OCI-LY3 (cell line): ENCODE data around the gene BCAP31.

Source experiments
- H2AFZ ChIP-seq: fragments of 200-600, 300-600 bp; shearing (Covaris generic); 2 replicates; pipeline ENCODE4 v1.6.0; 2014; ENCODE audit warnings: antibody characterized with exemption, low read depth, low read length
- H3K27ac ChIP-seq: fragments of 200-600, 300-600 bp; sonication (generic); 2 replicates; pipeline ENCODE4 v1.5.1; 2014; ENCODE audit warnings: mild to moderate bottlenecking, low read length, moderate library complexity, mixed read lengths
- H3K27me3 ChIP-seq: fragments of 200-600, 300-600 bp; sonication (generic); 2 replicates; pipeline ENCODE4 v1.6.1; 2014; ENCODE audit warnings: low read depth, low read length, mixed read lengths
- H3K36me3 ChIP-seq: fragments of 200-600, 300-600 bp; sonication (generic); replicated peaks from 2 replicates; pipeline ENCODE3; 2014; ENCODE audit warnings: low read depth, low read length, mixed read lengths
- H3K4me1 ChIP-seq: fragments of 300-600, 200-600 bp; sonication (generic); 2 replicates; pipeline ENCODE4 v1.6.1; 2014; ENCODE audit warnings: low read length, mixed read lengths
- H3K4me2 ChIP-seq: fragments of 200-600, 300-600 bp; sonication (generic); 2 replicates; pipeline ENCODE4 v1.6.1; 2014; ENCODE audit warnings: low read length, mixed read lengths
- H3K4me3 ChIP-seq: fragments of 300-600, 200-600 bp; sonication (generic); 2 replicates; pipeline ENCODE4 v1.5.1; 2014; ENCODE audit warnings: antibody characterized with exemption, mild to moderate bottlenecking, low read length, moderate library complexity
- H3K79me2 ChIP-seq: fragments of 300-600, 200-600 bp; shearing (Covaris generic); 2 replicates; pipeline ENCODE4 v1.6.1; 2014; ENCODE audit warnings: mild to moderate bottlenecking, low read length, mixed read lengths
- H3K9ac ChIP-seq: fragments of 300-600, 200-600 bp; shearing (Covaris generic); 2 replicates; pipeline ENCODE4 v1.6.0; 2014; ENCODE audit warnings: mild to moderate bottlenecking, low read length, moderate library complexity
- H3K9me3 ChIP-seq: fragments of 200-600, 300-600 bp; shearing (Covaris generic); 2 replicates; pipeline ENCODE4 v1.6.1; 2014; ENCODE audit warnings: low read length, mixed read lengths; ENCODE audit not compliant: insufficient read depth
- H4K20me1 ChIP-seq: fragments of 200-600, 300-600 bp; sonication (generic); 2 replicates; pipeline ENCODE4 v1.6.1; 2016; ENCODE audit warnings: low read length, mixed read lengths; ENCODE audit not compliant: insufficient read depth
- EZH2phosphoT487 ChIP-seq: fragments of 200-600 bp; shearing (Covaris generic); IDR thresholded peaks from 2 replicates; pipeline ENCODE4 v1.6.1; 2018; ENCODE audit warnings: antibody characterized with exemption, mixed run types, low read depth
- TF ChIP-seq, protein P1 (sequence below): fragments of 200-600, 300-600 bp; sonication (generic); IDR thresholded peaks from 2 replicates; pipeline ENCODE4 v1.5.1; 2014; ENCODE audit warnings: antibody characterized with exemption, low read length, low read depth

BCAP31 gene

DNA sequence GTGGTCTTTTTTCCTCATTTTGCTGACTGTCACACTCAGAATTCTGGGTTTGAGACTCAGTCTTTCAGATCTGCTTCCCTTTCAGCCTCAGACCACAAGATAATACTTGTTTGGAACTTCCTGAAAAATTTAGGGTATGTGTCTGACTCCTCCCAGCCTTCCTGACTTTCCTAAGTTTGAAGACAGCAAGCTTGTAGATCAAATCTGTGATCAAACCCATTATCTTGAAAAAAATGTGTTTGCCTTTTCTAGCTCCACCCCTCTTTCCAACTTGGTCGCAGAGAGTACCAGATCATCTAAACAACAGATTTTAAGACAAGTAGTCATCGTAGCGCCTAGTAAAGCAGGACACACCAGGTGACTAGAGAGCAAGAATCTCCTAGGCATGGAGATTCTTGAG is 9.9 kb downstream of the BCAP31 start:
- Histone ChIP-seq H3K4me1 (no peaks in the 10 kb centered on the region), H2AFZ (no peak overlapping the region), H3K4me2 (no peak overlapping the region), H3K9me3 (no peaks in the 10 kb centered on the region), H4K20me1 (no peaks in the 10 kb centered on the region), H3K79me2 (no peaks in the 10 kb centered on the region), H3K27ac (no peak overlapping the region), H3K36me3 (peaks cover 27% of the 10 kb centered on the region), H3K27me3 (no peaks in the 10 kb centered on the region), H3K4me3 (no peak overlapping the region), H3K9ac (no peak overlapping the region)
- no peak for TF ChIP-seq EZH2phosphoT487
- TF ChIP-seq, protein P1, sequence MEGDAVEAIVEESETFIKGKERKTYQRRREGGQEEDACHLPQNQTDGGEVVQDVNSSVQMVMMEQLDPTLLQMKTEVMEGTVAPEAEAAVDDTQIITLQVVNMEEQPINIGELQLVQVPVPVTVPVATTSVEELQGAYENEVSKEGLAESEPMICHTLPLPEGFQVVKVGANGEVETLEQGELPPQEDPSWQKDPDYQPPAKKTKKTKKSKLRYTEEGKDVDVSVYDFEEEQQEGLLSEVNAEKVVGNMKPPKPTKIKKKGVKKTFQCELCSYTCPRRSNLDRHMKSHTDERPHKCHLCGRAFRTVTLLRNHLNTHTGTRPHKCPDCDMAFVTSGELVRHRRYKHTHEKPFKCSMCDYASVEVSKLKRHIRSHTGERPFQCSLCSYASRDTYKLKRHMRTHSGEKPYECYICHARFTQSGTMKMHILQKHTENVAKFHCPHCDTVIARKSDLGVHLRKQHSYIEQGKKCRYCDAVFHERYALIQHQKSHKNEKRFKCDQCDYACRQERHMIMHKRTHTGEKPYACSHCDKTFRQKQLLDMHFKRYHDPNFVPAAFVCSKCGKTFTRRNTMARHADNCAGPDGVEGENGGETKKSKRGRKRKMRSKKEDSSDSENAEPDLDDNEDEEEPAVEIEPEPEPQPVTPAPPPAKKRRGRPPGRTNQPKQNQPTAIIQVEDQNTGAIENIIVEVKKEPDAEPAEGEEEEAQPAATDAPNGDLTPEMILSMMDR = no peak

DNA sequence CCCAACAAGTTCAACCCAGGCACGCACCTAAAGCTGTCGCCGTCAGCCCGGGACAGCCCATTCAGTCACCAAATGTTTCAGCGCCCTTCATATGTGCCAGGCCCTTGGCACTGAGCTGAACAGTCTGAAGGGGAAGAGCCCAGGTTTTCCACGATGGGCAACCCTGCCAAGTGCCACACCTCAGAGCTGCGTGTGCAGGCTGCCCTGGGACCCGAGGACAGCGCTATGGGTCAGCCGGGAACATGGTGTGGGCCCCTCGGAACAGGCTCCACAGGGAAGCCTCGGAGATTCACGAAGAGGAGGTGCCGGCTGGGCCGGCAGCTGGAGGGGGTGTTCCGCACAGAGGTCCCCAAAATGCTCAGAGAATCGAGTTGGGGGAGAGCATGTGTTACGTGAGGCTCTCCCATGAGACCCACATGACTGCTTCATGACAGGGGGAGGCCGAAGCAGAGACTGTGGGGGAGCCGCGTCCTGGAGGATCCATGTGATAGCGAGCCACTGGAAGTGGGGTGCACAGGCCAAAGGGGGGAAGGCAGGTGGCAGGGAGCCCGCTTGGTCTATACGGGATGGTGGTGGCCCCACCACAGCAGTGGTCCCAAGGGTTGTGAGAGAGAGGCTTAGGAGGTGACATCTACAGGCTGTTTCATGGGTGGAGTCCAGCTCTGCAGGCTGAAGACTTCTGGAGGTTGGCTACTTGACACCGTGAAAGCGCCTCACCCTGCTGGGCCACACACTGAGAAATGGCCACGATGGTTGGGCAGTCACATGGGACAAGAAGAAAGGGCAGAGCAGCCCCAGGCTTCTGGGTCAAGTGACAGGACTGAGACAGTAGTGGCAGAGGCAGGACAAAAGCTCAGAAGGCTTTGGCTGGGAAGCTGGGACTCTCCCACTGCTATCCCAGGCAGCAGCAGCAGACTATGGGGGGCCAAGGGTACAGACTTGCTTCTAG is 14.2 kb downstream of the BCAP31 start:
- Histone ChIP-seq H3K27ac (no peak overlapping the region), H3K9ac (no peak overlapping the region), H3K27me3 (no peaks in the 10 kb centered on the region), H3K4me2 (no peak overlapping the region), H3K79me2 (no peaks in the 10 kb centered on the region), H3K4me1 (no peaks in the 10 kb centered on the region), H3K9me3 (no peaks in the 10 kb centered on the region), H4K20me1 (no peaks in the 10 kb centered on the region), H2AFZ (no peak overlapping the region), H3K4me3 (no peak overlapping the region), H3K36me3 (peaks cover 8% of the 10 kb centered on the region)
- TF ChIP-seq, protein P1 = no peak
- no peak for TF ChIP-seq EZH2phosphoT487

DNA sequence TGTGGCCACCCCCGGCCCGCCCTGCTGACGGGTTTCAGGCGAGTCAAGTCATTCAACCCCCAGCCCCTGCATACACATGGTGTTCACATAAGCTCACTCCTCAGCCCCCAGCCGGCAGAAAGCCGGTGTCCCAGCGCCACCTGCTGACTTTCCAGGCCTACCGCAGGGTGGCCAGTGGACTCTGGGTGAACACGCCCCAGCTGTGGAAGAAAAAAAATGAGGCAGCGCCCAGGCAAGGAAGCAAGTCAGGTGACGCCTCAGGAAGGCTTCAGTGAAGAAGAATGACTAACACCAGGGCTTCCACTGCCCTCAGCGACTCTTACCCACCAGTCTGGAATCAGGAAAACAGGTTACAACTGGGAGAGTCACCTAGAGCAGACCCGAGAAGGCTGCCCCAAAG is 15.8 kb downstream of the BCAP31 start:
- no peak overlapping the region for H3K4me2 ChIP-seq
- H2AFZ ChIP-seq = no peak overlapping the region
- H3K9ac ChIP-seq = no peak overlapping the region
- H3K4me3 ChIP-seq = no peak overlapping the region
- no peaks in the 10 kb centered on the region for H3K79me2 ChIP-seq
- H3K27ac ChIP-seq = no peak overlapping the region
- no peaks in the 10 kb centered on the region for H4K20me1 ChIP-seq
- H3K36me3 ChIP-seq = no peaks in the 10 kb centered on the region
- no peaks in the 10 kb centered on the region for H3K4me1 ChIP-seq
- no peaks in the 10 kb centered on the region for H3K27me3 ChIP-seq
- no peaks in the 10 kb centered on the region for H3K9me3 ChIP-seq
- TF ChIP-seq EZH2phosphoT487 = no peak
- TF ChIP-seq, protein P1 = peak; percentile 46

DNA sequence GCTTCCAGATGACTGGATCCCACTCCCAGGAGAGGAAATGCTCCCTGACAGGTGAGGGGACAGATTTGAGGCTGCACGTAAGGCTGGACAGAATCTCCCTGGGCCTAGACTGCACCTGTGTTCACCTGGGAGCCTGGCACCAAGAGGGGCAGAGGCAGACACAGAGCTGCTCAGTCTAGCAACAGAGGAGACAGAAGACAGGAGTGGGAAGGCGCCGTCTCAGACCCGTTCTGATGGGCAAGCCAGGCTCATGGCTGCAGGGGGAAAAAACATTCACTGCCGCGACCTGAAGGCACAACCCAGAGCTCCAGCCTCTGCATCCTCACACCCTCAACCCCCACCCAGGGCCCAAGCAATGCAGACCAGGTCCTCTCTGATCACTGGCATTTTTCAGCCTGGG is 16.8 kb downstream of the BCAP31 start:
- Histone ChIP-seq H3K27me3 (no peaks in the 10 kb centered on the region), H3K79me2 (no peaks in the 10 kb centered on the region), H3K9me3 (no peaks in the 10 kb centered on the region), H3K9ac (no peak overlapping the region), H2AFZ (no peak overlapping the region), H3K4me1 (no peaks in the 10 kb centered on the region), H4K20me1 (no peaks in the 10 kb centered on the region), H3K4me2 (no peak overlapping the region), H3K4me3 (no peak overlapping the region), H3K36me3 (no peaks in the 10 kb centered on the region), H3K27ac (no peak overlapping the region)
- TF ChIP-seq, protein P1 = no peak
- TF ChIP-seq EZH2phosphoT487 = no peak
